OCI-LY3 (cell line): ENCODE data around the gene APOA5.

Experiments used
- H2AFZ ChIP-seq: fragments of 200-600, 300-600 bp; shearing (Covaris generic); 2 replicates; pipeline ENCODE4 v1.6.0; 2014; ENCODE audit warnings: antibody characterized with exemption, low read depth, low read length
- H3K27ac ChIP-seq: fragments of 200-600, 300-600 bp; sonication (generic); 2 replicates; pipeline ENCODE4 v1.5.1; 2014; ENCODE audit warnings: mild to moderate bottlenecking, low read length, moderate library complexity, mixed read lengths
- H3K27me3 ChIP-seq: fragments of 200-600, 300-600 bp; sonication (generic); 2 replicates; pipeline ENCODE4 v1.6.1; 2014; ENCODE audit warnings: low read depth, low read length, mixed read lengths
- H3K36me3 ChIP-seq: fragments of 200-600, 300-600 bp; sonication (generic); replicated peaks from 2 replicates; pipeline ENCODE3; 2014; ENCODE audit warnings: low read depth, low read length, mixed read lengths
- H3K4me1 ChIP-seq: fragments of 300-600, 200-600 bp; sonication (generic); 2 replicates; pipeline ENCODE4 v1.6.1; 2014; ENCODE audit warnings: low read length, mixed read lengths
- H3K4me2 ChIP-seq: fragments of 200-600, 300-600 bp; sonication (generic); 2 replicates; pipeline ENCODE4 v1.6.1; 2014; ENCODE audit warnings: low read length, mixed read lengths
- H3K4me3 ChIP-seq: fragments of 300-600, 200-600 bp; sonication (generic); 2 replicates; pipeline ENCODE4 v1.5.1; 2014; ENCODE audit warnings: antibody characterized with exemption, mild to moderate bottlenecking, low read length, moderate library complexity
- H3K79me2 ChIP-seq: fragments of 300-600, 200-600 bp; shearing (Covaris generic); 2 replicates; pipeline ENCODE4 v1.6.1; 2014; ENCODE audit warnings: mild to moderate bottlenecking, low read length, mixed read lengths
- H3K9ac ChIP-seq: fragments of 300-600, 200-600 bp; shearing (Covaris generic); 2 replicates; pipeline ENCODE4 v1.6.0; 2014; ENCODE audit warnings: mild to moderate bottlenecking, low read length, moderate library complexity
- H3K9me3 ChIP-seq: fragments of 200-600, 300-600 bp; shearing (Covaris generic); 2 replicates; pipeline ENCODE4 v1.6.1; 2014; ENCODE audit warnings: low read length, mixed read lengths; ENCODE audit not compliant: insufficient read depth
- H4K20me1 ChIP-seq: fragments of 200-600, 300-600 bp; sonication (generic); 2 replicates; pipeline ENCODE4 v1.6.1; 2016; ENCODE audit warnings: low read length, mixed read lengths; ENCODE audit not compliant: insufficient read depth
- EZH2phosphoT487 ChIP-seq: fragments of 200-600 bp; shearing (Covaris generic); IDR thresholded peaks from 2 replicates; pipeline ENCODE4 v1.6.1; 2018; ENCODE audit warnings: antibody characterized with exemption, mixed run types, low read depth
- TF ChIP-seq, protein P1 (sequence below): fragments of 200-600, 300-600 bp; sonication (generic); IDR thresholded peaks from 2 replicates; pipeline ENCODE4 v1.5.1; 2014; ENCODE audit warnings: antibody characterized with exemption, low read length, low read depth

The APOA5 gene

DNA sequence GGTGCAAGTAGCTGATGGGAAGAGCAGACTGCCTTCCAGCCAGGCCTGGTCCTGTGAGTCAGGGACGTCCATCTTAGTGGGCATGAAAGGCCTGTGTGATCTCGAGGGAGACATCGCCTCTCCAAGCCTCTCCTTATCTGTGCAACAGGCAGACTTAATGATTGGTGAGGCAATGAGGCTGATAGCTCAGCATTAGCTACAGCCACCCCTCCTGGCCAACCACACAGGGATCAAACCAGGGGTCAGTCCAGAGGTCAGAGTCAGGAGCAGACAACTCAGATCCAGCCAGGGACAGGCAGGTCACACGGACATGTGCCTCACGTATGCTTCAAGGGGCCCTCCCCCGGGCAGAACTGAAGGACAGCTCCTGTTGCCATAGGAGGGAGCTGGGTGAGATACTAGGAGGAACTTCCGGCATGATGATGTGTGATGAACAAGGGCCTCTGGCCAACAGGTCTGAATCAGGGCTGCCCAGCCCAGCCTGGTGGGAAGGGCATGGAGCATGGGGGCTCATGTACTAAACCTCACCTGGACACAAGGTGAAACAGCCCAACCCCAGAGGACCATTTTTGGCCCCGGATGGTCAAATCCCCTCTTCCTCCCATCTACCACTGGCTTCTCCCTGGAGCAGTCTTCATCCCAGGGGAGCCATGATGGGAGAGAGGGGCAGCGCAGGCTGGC, 35.2 kb upstream of the APOA5 start:
- Histone ChIP-seq H3K4me3 (no peak overlapping the region), H3K4me2 (no peak overlapping the region)

DNA sequence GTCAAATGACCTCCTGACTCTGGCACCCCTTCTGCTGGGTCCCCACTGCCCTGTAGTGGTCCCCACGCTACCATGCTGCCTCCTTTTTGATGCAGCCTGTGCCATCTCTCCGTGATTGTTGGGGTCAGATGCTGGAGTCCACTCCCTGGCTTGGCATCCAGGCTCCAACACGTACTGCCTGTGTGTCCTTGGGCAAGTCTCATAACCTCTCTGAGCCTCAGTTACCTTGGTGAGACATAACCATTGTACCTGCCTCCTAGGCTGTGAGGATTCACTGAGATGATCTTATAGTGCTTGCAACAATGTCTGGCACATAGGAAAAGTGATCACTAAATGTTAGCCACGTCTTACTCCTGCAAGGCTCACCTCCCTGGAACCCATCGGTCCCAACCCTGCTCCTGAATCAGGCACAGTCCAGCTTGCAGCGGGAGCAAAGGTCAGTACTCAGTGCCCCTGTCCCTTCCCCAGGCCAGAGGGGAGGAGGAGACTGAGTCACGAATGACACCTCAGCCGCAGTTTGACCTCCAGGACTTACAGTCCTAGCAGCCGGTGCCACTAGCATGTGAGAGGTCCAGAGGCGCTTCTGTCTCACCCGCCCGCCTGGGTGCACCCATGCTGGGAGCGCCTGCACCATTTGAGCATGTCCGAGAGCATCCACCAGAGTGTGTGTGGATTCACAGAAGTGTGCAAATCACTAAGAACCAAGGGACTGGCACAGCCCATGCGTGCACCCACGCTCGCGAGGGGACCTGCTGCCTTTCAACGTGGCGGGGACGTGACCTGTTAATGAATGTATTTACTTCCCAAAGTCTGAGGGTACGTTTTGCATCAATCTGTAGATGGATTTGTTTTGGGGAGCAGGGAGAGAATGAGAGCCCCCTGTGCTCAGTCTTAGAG, 34.4 kb upstream of the APOA5 start:
- no peak overlapping the region for H3K9ac ChIP-seq
- H3K4me1 ChIP-seq, result no peaks in the 10 kb centered on the region
- no peaks in the 10 kb centered on the region for H4K20me1 ChIP-seq

More for the DNA sequence above, 35.2 kb upstream of the APOA5 start:
- Histone ChIP-seq H3K9me3 (no peaks in the 10 kb centered on the region), H3K36me3 (no peaks in the 10 kb centered on the region), H3K27ac (no peak overlapping the region), H3K4me1 (no peaks in the 10 kb centered on the region), H2AFZ (no peak overlapping the region), H3K27me3 (no peaks in the 10 kb centered on the region), H3K9ac (no peak overlapping the region), H4K20me1 (no peaks in the 10 kb centered on the region), H3K79me2 (no peaks in the 10 kb centered on the region)
- TF ChIP-seq EZH2phosphoT487, result no peak
- TF ChIP-seq, protein P1, sequence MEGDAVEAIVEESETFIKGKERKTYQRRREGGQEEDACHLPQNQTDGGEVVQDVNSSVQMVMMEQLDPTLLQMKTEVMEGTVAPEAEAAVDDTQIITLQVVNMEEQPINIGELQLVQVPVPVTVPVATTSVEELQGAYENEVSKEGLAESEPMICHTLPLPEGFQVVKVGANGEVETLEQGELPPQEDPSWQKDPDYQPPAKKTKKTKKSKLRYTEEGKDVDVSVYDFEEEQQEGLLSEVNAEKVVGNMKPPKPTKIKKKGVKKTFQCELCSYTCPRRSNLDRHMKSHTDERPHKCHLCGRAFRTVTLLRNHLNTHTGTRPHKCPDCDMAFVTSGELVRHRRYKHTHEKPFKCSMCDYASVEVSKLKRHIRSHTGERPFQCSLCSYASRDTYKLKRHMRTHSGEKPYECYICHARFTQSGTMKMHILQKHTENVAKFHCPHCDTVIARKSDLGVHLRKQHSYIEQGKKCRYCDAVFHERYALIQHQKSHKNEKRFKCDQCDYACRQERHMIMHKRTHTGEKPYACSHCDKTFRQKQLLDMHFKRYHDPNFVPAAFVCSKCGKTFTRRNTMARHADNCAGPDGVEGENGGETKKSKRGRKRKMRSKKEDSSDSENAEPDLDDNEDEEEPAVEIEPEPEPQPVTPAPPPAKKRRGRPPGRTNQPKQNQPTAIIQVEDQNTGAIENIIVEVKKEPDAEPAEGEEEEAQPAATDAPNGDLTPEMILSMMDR, result no peak

DNA sequence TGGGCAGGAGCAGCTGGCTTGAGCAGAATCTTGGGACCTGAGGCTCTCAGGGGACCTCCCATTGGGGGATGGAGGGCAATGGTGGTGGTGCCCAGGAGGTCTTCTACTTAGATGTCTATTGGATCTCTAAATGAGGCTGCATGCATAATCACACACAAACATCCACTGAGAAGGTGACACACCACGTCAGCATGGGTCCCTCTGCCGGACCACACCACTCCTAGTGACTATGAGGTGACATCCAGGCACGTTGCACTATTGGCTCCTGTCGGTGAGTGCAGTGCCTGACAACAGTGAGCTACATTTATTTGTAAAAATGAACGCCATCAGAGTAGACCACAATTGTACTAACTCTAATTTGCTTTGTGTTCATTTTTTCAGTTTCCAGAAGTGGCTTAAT, 33.8 kb upstream of the APOA5 start:
- no peak overlapping the region for H3K27ac ChIP-seq
- H3K4me1 ChIP-seq, result no peaks in the 10 kb centered on the region
- H3K79me2 ChIP-seq, result no peaks in the 10 kb centered on the region
- no peak overlapping the region for H3K4me3 ChIP-seq
- H4K20me1 ChIP-seq, result no peaks in the 10 kb centered on the region
- H3K36me3 ChIP-seq, result no peaks in the 10 kb centered on the region
- no peak overlapping the region for H2AFZ ChIP-seq
- no peaks in the 10 kb centered on the region for H3K27me3 ChIP-seq
- no peaks in the 10 kb centered on the region for H3K9me3 ChIP-seq
- no peak overlapping the region for H3K9ac ChIP-seq
- TF ChIP-seq, protein P1, result no peak
- no peak for TF ChIP-seq EZH2phosphoT487
- H3K4me2 ChIP-seq, result no peak overlapping the region

More for the DNA sequence above, 34.4 kb upstream of the APOA5 start:
- Histone ChIP-seq H3K27me3 (no peaks in the 10 kb centered on the region), H3K36me3 (no peaks in the 10 kb centered on the region), H3K4me2 (no peak overlapping the region), H3K4me3 (no peak overlapping the region), H3K9me3 (no peaks in the 10 kb centered on the region), H3K79me2 (no peaks in the 10 kb centered on the region), H3K27ac (no peak overlapping the region), H2AFZ (no peak overlapping the region)
- TF ChIP-seq, protein P1, result no peak
- TF ChIP-seq EZH2phosphoT487, result no peak
